BE2C (cell line): ENCODE data around the gene CCDC68.

Experiments used
- DNase-seq: peaks from one replicate; pipeline ENCODE4 v3.0.0-alpha.2; 2020
- H3K27me3 ChIP-seq: fragments of 250-450 bp; sonication (Bioruptor Pico); 2 replicates; pipeline ENCODE4 v1.5.1; 2020; ENCODE audit warnings: mild to moderate bottlenecking
- H3K36me3 ChIP-seq: fragments of 250-450 bp; sonication (Bioruptor Pico); 2 replicates; pipeline ENCODE4 v1.5.1; 2020; ENCODE audit warnings: mild to moderate bottlenecking
- H3K4me1 ChIP-seq: fragments of 250-450 bp; sonication (Bioruptor Pico); 2 replicates; pipeline ENCODE4 v1.5.1; 2020
- H3K4me3 ChIP-seq: 2 replicates; pipeline ENCODE4 v1.5.1; 2011; ENCODE audit warnings: low read depth, low read length
- H3K9me3 ChIP-seq: fragments of 250-450 bp; sonication (Bioruptor Pico); 2 replicates; pipeline ENCODE4 v1.5.1; 2020
- CTCF ChIP-seq: IDR thresholded peaks from 2 replicates; pipeline ENCODE4 v1.5.1; 2012; ENCODE audit warnings: mild to moderate bottlenecking, low read depth, low read length

Gene CCDC68

GRCh38 chr18:54880395-54881105, 78.7 kb downstream of the CCDC68 start:
- H3K4me3 ChIP-seq = no peak overlapping the region
- DNase-seq = no peak
- peaks cover 11% of the 10 kb centered on the region for H3K4me1 ChIP-seq
- H3K27me3 ChIP-seq = no peaks in the 10 kb centered on the region
- H3K36me3 ChIP-seq = no peaks in the 10 kb centered on the region
- TF ChIP-seq CTCF = no peak
- H3K9me3 ChIP-seq = no peaks in the 10 kb centered on the region

GRCh38 chr18:54879691-54880090, 79.6 kb downstream of the CCDC68 start:
- no peaks in the 10 kb centered on the region for H3K36me3 ChIP-seq
- no peak overlapping the region for H3K4me3 ChIP-seq
- no peaks in the 10 kb centered on the region for H3K9me3 ChIP-seq
- no peak for TF ChIP-seq CTCF
- H3K27me3 ChIP-seq = no peaks in the 10 kb centered on the region
- peaks cover 11% of the 10 kb centered on the region for H3K4me1 ChIP-seq
- no peak for DNase-seq

GRCh38 chr18:54878659-54879358, 80.5 kb downstream of the CCDC68 start:
- no peak overlapping the region for H3K4me3 ChIP-seq
- no peaks in the 10 kb centered on the region for H3K27me3 ChIP-seq
- H3K4me1 ChIP-seq = peaks cover 11% of the 10 kb centered on the region
- H3K9me3 ChIP-seq = no peaks in the 10 kb centered on the region
- no peak for TF ChIP-seq CTCF
- DNase-seq = no peak
- H3K36me3 ChIP-seq = no peaks in the 10 kb centered on the region

- no peaks in the 10 kb centered on the region for H3K36me3 ChIP-seq
- H3K9me3 ChIP-seq = no peaks in the 10 kb centered on the region
- H3K27me3 ChIP-seq = no peaks in the 10 kb centered on the region
- no peak for DNase-seq
- H3K4me3 ChIP-seq = no peak overlapping the region
- TF ChIP-seq CTCF = no peak
- peaks cover 11% of the 10 kb centered on the region for H3K4me1 ChIP-seq
Observed at GRCh38 chr18:54878159-54878622, 81.1 kb downstream of the CCDC68 start.

GRCh38 chr18:54877076-54877475, 82.2 kb downstream of the CCDC68 start:
- Histone ChIP-seq H3K36me3 (no peaks in the 10 kb centered on the region), H3K4me1 (peaks cover 11% of the 10 kb centered on the region), H3K27me3 (no peaks in the 10 kb centered on the region), H3K9me3 (no peaks in the 10 kb centered on the region), H3K4me3 (no peak overlapping the region)
- DNase-seq = no peak
- no peak for TF ChIP-seq CTCF

- TF ChIP-seq CTCF = no peak
- H3K4me1 ChIP-seq = no peaks in the 10 kb centered on the region; the same call in 1 of the 2 replicates
- H3K4me3 ChIP-seq = no peak overlapping the region
- no peaks in the 10 kb centered on the region for H3K36me3 ChIP-seq
- no peak for DNase-seq
- no peaks in the 10 kb centered on the region for H3K27me3 ChIP-seq
- no peaks in the 10 kb centered on the region for H3K9me3 ChIP-seq
Observed at GRCh38 chr18:54875063-54875462, 84.2 kb downstream of the CCDC68 start.
